NCI-H1694 (cell line): ENCODE results near the gene PLOD2.
A peak's percentile ranks its signal among the peaks of the same experiment; 100 is the strongest.

ENCODE experiments used
- DNase-seq: peaks from one replicate; lab custom pipeline; 2025; lab: John Stamatoyannopoulos, UW

Gene PLOD2

DNA sequence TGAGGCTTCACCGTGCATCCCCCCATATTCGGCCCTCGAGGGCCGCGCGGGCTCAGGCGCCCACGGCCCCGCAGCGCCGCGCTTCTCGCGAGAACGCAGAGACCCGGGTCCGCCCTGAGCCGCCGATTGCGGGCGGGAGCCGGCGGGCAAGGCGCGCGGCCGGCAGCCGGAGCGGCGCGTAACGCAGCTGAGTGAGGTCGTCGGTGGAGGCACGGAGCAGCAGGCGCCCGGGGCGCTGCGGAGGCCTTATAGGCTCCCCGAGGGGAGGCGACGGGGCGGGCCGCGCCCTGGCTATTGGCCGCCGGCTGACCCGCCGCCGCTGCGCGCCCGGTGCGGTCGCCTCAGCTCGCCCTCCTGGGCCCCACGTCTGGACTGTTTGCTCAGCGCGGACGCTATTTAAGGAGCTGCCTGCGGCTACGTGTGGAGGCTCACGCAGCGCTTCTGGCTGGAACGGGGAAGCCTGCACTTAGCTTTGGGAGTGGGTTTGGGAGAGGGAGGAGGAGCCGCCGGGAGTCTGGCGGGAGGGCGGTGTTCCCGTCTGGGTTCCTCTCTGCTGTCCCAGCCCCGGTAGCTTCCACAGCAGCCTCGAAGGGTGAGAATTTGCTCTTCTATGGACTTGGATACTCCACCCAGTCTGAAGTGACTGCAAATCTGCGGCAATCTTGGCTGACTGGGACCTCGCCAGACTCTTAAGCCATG is at the start of gene PLOD2:
PLOD2 (minus strand) TSS at position 221 of the 699 bp plus-strand sequence; CDS start at position 26, 195 bp downstream.
- DNase-seq: no peak

DNA sequence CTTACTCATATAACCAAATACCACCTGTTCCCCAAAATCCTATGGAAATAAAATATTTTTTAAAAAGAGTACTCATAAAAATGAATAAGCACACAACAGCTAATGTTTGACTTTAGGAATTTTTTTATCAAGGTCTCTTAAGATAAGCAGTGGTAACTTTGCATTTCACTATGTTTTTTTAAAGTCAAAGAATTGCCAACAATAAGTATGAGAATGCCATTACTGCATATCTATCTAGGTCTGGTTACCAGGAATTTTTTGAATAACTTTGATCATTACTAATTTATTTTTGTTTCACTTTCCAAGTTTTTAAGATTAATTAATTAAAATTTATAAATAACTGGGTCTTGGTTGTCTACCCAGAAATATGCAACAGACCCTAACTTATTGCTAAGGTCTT is 48.4 kb upstream of the PLOD2 start:
- no peak for DNase-seq

DNA sequence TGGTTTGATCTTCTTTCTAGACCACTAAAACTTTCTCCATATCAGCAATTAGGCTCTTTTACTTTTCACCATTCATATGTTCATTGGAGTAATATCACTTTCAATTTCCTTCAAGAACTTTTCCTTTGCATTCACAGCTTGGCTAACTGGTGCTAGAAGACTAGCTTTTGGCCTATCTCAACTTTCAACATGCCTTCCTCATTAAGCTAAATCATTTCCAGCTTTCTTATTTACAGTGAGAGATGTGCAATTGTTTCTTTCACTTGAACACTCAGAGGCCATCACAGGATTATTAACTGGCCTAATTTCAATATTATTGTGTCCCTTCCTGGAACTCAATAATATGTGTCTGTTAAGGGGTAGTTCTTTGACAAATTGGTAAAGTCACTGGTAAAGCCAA is 42.8 kb upstream of the PLOD2 start:
- no peak for DNase-seq

DNA sequence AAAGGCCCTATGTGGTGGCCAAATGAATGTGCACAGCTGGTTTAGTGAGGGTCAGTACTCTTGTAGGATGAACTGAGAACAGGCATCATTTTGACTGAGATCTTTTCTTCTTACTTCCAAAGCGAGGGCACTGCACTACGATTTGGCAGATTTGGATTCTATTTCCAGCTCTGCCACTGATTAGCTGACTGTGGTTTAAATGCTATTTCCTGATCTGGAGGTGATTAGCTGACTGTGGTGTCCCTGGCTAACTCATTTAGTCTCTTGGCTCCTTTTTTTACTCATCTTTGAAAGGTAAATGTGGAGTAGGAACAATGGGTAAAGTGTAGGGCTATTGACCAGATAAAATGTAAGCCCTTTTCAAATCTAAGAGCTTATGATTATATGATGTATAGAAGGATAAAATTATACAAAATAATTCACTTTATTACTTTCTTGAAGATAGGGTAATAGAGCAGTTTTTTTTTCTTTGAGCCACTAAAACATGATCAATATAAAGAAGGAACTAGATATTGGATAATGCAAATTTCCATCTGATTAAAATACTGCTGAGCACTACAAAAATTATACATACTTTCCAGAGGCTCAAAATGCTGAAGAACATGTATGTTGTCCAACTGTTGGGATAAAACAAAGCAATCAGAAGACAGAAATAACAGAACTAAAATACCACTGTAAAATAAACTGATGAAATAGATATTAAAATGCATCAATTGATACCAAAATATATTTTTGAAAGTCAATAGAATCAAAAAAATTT is 39.7 kb upstream of the PLOD2 start:
- no peak for DNase-seq

DNA sequence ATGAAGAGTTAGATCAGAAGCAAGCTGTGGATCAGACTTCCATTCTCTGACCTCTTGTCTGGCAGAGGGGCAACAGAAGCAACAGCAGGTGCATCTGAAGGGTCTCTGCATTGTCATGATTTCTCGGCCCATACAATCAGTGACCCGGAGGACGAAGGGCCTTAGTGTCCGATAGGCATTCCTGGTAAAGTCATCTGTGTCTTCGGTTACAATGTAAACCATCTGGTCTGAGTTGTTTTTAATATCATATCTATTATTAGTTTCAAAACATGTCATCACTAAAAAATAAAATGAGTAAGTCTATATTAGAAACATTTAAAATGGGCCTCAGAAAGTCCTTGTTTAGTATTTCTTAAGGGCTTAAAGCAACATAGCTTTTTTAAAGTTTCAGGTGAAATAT is 38.8 kb upstream of the PLOD2 start:
- no peak for DNase-seq

DNA sequence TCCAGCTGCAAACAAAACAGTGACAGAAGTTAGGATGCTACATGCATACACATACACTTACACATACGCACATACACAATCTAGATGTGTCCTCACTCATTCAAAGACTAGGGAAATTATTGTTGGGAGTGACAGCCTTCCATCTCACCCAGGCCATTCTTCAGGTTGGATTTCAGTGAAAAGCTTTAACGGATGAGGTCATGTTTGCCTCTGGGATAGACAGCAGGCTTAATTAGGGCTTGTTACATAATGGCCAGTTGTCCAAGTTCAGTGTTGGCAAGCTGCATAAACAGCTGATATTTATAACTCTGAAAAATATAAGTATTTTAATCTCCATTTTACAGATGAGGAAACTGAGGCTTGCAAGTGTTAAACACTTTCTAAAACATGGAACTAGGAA is 35.8 kb upstream of the PLOD2 start:
- DNase-seq: no peak

DNA sequence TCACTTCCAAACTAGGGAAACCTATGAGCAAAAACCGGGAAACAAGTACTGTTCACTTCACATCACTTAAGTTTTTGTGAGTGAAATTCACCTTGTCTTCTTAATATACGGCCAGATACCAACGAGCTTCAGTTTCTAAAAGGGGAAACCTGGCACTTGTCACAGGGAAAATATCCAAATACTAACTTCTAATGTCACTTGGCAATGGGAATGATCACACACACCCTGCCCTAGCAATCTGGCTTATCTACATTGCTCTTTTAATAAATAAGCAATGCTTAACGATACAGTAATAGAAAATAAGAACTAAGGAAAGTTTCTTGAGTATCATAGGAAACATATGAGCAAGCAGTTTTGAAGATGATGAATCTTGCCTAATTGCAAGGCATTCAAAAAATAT is 34.6 kb upstream of the PLOD2 start:
- DNase-seq: no peak

DNA sequence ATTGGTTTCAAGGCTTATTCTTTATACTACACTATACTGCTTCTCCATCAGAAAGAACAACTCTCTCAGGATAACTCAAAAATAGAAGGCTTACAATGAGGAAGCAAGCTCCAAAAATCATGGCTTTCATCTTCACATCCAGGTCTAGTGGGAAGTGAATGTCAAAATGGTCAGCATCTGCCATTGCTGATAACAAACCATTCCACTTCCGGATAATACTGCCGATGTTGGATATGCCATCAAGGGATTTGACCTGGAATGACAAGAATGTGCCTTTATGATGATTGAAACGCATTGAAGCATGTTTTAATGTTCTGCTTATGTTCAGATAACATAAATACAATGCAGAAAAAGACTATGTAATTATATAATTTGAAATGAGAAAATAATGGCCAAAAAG is 34.0 kb upstream of the PLOD2 start:
- DNase-seq: no peak

DNA sequence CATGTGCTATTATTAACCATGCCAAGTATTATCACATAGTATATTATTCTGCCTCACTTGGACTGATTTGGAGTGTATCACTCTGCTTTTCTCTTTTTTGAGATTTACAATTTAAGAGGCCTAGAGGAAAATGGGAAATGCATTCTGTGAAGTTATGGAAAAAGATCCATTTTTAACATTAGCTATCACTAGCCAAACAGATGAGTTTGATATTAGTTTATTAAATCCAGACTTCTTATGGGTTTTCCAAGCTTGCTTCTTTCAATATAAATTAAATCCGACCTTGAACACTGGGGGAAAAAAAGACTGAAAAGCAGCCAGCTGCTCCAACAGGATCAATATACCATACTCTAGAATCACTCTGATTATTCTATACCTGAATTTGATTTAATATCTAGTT is 30.1 kb upstream of the PLOD2 start:
- DNase-seq: no peak

DNA sequence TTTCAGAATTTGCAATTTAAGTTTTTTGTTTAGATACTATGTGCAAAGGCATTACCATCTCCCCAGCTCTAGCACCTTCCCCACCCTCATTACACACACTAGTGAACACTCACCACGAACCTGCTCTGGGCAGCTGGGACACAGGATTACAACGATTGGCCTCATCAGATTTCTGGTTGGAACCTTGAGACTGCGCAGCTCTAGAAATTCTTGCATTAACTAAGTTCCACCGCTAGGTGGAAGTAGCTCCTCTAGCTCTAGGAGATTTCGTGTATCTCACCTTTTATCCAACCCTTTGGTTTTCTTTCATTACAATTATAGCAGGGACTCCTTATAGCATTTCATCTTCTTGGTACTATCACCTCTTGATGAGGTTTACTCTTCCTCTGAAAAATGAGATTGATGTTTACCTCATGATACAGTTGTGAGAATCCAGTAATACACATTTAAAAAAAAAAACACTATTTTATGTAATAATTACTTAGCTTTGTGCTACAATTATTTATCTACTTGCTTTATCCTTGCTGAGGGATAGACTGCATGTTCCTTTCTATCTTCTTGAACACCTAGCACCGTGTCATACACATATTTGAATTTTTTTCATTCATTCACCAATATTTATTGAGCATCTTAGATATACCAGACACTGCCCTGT is 28.7 kb upstream of the PLOD2 start:
- peak; percentile 71 for DNase-seq

DNA sequence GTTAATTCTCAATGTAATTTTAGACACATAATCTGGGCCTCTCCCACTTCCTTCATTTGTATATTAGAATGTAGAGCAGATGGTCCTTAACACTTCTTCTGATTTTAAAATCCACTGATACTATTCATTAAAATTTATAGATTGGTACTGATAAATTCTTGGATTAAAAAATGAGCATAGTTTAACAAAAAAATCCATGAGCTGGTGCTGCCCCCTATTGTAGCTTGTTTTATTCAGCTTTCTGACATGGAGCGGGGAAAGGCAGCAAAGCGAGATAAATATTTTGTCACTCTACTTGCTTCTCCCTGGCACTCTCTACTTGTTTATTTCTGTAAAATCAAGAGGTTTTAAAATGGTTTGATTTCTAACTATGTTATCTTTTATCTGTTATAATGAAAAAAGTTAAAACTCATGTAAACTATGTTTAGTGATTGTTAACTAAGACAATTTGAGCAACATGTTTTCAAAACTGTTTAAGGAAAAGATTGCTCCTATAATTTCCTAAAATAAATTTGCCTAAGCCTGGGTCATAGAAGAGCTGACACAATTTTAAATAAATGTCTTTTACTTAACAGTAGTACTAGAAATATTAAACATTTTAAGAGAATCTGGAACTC is 26.5 kb upstream of the PLOD2 start:
- peak; percentile 31 for DNase-seq

DNA sequence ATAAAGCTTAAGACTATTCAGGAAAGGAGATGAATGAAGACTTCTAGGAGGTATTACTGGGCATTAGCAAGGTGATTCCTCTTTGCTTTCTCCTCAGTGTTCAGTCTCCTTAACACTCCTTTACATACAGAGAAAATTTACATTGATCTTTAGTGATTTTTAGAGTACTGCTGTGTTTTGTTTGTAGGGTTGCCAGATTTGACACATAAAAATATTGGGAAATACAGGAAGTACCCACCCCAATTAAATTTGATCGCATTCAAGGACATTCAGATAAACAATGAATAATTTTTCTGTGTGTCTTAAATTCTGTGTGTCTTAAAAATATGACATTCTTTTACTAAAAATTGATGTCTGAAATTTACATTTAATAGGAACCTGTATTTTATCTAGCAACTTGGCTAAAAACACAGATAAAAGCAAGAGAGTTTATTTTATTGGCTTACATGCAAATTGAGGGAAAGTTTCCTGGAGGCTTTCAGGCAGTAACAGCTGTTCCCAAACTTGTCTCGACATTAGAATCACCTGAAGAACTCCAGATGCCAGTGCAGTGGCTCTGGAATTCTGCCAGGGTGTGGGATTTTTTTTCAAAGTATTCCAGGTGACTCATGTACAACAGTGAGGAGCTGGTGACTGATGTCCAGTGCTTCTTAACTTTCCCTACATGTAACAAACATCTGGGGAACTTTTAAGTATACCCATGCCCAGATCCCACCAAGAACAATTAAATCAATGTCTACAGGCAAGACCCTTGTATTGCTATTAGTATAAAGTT is 23.4 kb upstream of the PLOD2 start:
- no peak for DNase-seq

DNA sequence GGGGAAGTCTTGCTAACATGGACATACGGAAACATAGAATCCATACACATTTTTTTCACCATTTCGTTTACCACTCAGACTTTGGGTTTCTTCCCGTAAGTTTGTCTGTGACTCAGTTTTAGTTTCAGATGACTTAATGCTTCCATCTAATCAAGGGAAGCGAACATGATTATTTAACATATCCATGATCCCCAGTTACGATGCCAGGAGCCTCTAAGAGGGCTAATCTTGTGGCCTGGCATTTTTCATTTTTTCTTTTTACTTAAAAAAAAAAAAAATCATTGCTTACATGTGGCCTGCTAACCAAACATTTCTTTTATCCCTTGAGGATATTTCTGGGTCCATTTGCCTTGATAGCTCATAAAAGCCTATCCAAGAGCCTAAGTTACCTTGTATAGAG is 20.2 kb upstream of the PLOD2 start:
- DNase-seq: no peak

DNA sequence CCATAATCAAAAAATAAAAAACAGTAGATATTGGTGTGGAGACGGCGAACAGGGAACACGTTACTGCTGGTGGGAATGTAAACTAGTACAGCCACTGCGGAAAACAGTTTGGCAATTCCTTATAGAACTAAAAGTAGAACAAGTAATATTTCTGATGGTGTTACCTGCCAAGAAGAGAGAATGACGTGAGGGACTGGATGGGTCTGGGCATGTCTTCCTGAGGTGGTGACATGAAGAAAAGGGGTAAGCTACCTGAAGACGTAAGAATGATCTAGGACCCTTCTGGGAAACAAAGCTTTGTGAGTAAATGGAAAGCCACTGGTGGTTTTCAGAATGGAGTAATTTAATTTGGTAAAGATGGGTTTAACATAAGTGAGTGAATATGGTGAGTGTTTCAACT is 19.4 kb upstream of the PLOD2 start:
- no peak for DNase-seq

DNA sequence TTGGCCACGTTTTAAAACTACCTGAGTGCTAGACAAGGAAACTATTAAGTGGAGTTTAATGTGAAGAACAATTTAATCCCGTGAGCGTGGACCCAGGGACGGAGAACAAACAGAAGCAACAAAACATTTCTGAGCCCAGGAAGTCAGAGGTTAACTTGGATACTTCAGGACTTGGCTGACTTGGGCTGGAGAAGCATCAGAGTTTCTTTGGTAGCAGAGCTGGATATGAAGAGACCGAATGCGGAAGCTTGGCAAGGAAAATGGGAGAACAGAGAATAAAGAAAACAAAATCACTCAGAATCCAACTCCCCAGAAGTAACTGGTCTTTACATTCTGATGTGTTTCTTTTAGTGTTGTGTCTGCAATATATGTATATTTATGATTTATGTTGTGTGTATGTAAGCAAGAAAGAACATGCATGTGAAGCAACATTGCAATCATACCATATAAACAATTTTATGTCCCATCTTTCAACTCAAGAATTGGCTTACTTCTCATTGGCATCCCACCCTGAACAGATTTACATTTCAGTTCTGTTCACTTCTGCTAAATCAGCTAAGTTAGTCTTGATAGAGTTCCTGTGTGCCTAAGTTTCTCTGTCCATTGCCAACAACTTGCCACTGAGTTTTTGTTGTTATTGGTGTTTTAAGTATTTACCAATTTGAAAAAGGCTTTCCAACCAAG is 17.2 kb upstream of the PLOD2 start:
- DNase-seq: no peak

DNA sequence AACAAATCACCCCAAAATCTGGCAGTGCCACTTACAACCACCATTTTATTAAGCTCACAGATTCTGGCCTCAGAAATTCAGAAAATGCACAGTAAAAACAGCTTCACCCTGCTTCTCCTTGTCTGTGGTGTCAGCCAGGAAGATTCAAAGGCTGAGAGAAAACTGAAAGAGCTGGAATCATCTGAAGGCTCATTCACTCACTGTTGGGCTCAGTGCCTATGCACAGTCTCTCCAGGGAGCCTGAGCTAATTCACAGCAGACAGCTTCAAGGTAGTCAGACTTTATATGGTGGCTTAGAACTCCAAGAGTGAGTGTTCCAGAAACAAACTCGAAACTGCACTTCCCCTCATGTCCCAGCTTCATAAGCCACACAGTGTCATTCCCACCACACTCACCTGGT is 16.5 kb upstream of the PLOD2 start:
- no peak for DNase-seq

DNA sequence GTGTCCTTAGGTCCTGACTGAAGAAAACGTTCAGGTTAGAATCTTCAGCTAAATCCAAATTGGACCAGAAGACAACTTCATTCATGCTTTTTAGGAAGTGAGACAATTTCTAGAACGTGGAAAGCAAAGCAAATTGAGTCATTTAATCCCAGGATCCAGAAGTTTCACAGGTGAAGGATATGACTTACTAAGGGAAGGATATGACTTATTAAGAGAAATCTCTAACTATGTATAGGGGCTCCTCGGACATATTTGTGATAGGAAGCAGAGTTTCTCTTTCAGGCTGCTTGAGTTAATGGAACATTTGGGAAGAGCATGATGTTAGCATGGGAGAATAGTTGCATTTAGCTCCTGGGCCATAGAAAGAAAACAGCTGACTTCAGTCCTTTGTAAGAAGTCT is 16.1 kb upstream of the PLOD2 start:
- no peak for DNase-seq

DNA sequence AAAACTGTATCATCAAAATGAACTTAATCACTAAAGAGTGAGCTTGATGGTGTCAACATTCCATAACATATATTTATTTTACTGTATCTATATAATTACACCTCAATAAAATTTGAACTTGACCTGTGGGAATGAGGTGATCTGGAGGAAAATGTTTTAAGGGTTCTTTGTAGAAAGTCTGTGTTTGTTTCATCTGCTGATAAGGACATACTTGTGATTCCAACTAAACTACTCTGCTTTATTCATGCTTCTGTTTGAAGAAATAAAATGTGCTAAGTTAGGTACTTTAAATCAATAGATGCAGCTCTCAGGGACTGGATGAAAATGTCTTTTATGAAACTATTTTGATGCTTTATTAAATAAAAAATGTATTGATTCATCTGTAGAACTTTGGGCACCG is 11.6 kb upstream of the PLOD2 start:
- no peak for DNase-seq

DNA sequence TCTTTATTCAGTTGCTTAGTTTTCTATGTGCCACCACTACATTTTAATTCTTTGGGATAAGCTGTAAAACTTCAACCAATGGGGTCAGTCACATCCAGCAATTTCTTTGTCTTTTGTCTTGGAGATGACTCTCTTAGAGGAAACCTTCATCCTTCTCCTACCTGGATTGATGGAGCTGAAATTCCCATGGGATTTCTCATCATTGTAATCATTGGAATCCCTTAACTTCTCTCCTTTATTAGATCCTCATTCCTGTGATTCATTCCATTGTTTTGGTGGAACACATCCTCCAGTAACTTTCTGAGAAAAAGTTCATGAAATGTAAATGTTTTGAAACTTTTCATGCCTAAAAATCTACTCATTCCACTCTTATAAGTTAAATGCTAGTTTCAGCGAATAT is 9.6 kb upstream of the PLOD2 start:
- DNase-seq: no peak

DNA sequence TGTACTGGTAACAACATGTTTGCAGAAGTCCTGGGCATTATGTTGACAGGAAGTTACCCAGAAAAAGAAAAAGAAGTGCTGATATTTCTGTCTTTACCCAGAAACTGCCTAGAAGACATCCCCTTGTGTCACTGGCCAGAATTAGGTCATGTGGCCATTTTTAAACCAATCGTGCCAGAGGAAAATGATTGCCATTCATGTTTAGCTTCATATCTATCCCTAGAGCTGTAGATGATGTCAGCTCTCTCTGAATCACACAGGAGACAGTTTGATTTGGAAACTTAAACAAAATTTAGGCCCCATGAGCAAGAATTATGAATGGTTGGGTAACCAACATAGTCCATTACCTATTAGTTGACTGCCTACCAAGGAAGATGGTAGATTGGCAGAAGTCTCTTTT is 8.9 kb upstream of the PLOD2 start:
- DNase-seq: no peak

DNA sequence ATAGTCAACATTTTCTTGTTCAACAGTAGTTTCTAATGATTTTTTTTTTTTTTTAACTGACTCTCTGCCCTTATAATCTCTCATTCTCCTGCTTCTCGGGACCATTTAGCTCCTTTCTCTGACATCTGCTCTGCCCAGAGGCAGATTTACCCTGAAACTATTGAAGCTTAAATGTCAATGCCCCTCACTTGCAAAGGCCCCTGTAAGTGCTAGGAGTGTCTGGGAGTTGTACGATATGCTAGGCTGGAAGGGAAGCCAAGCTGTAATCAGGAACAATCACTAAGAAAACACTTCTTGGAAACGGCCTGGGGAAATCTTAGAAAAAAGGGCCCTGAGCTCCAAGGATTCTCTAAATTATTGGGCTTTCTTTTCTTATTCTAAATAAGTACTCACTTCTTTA is 5.8 kb upstream of the PLOD2 start:
- no peak for DNase-seq

DNA sequence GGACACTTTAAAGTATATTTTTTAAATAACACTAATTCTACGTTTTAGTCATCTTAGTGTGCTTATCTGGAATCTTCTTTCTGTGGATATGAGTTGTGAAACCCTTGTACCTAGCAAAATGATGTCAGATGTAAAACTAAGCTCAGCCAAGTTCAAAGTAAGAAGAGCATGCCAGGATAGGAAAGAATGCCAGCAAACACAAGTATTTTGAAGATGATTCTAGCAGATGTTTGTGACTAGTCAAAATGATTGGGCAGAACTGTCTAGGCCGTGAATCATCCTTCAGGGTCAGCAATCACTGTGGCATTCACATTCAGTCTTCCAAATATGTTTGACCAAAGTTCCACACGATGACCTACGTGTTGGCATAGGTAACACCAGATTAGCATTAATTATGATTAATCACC is 5.4 kb upstream of the PLOD2 start:
- DNase-seq: no peak
